CD14-positive monocyte (primary cell): ENCODE data around the gene MAP3K20. TPM values are rescaled to one million over a fixed set of nuclear protein-coding genes. Genes with fewer than 3 reads are reported as not detected.

ENCODE experiments used
- DNase-seq, 3 donors: peaks; one replicate each; pipeline ENCODE4 v3.0.0-alpha.2; 2011 to 2022
- H2AFZ ChIP-seq: 2 replicates; pipeline ENCODE4 v1.6.0; 2012; ENCODE audit warnings: mild to moderate bottlenecking, low read depth, low read length, inconsistent platforms; ENCODE audit not compliant: insufficient read depth, poor library complexity, severe bottlenecking
- H3K27ac ChIP-seq, 2 donors: 1 replicate in 1 of 2; 2 replicates in 1 of 2; pipeline ENCODE4 v1.5.1; 2012 to 2013; ENCODE audit warnings: low read length in 2 of 2, control low read depth in 1 of 2, inconsistent platforms in 1 of 2, low read depth in 1 of 2, mild to moderate bottlenecking in 1 of 2
- H3K27me3 ChIP-seq, 2 donors: one replicate each; pipeline versions ENCODE4 v1.6.0 to v1.6.1; 2011 to 2013; ENCODE audit warnings: low read length in 2 of 2; ENCODE audit not compliant: control insufficient read depth in 2 of 2, insufficient read depth in 2 of 2
- H3K36me3 ChIP-seq, 2 donors: replicated peaks in 1 of 2; 1 replicate in 1 of 2; 2 replicates in 1 of 2; pipeline versions ENCODE4 v1.5.1 to v1.6.1; 2012 to 2013; ENCODE audit warnings: low read length in 2 of 2, control low read depth in 1 of 2, inconsistent platforms in 1 of 2, mild to moderate bottlenecking in 1 of 2; ENCODE audit not compliant: insufficient read depth in 2 of 2, control insufficient read depth in 1 of 2
- H3K4me1 ChIP-seq, 2 donors: 1 replicate in 1 of 2; 2 replicates in 1 of 2; pipeline versions ENCODE4 v1.5.1 to v1.6.1; 2012 to 2013; ENCODE audit warnings: low read length in 2 of 2, control low read depth in 1 of 2, inconsistent platforms in 1 of 2, mild to moderate bottlenecking in 1 of 2, moderate library complexity in 1 of 2; ENCODE audit not compliant: insufficient read depth in 2 of 2, control insufficient read depth in 1 of 2
- H3K4me2 ChIP-seq: replicated peaks from 2 replicates; pipeline ENCODE3; 2012; ENCODE audit warnings: low read length, moderate library complexity, mild to moderate bottlenecking; ENCODE audit not compliant: poor library complexity, severe bottlenecking; ENCODE audit errors: extremely low read depth
- H3K4me3 ChIP-seq, 3 experiments: fragments of 200-600 bp in 1 of 3; sonication (generic) in 1 of 3; replicated peaks in 1 of 3; 1 replicate in 2 of 3; 2 replicates in 1 of 3; pipeline ENCODE4 v1.5.1; 2011 to 2013; ENCODE audit warnings: low read length in 3 of 3, mild to moderate bottlenecking in 3 of 3, control low read depth in 2 of 3, low read depth in 2 of 3, inconsistent platforms in 1 of 3, moderate library complexity in 1 of 3
- H3K79me2 ChIP-seq: 2 replicates; pipeline ENCODE4 v1.6.0; 2012; ENCODE audit warnings: mild to moderate bottlenecking, control low read depth, inconsistent platforms, low read length, moderate library complexity; ENCODE audit not compliant: insufficient read depth
- H3K9ac ChIP-seq: 2 replicates; pipeline ENCODE4 v1.6.0; 2017; ENCODE audit warnings: low read length, mild to moderate bottlenecking; ENCODE audit not compliant: insufficient read depth, poor library complexity, severe bottlenecking
- H3K9me3 ChIP-seq, 2 donors: replicated peaks in 1 of 2; 1 replicate in 1 of 2; 2 replicates in 1 of 2; pipeline versions ENCODE4 v1.5.1 to v1.6.1; 2012 to 2013; ENCODE audit warnings: low read length in 2 of 2, control low read depth in 1 of 2; ENCODE audit not compliant: control insufficient read depth in 1 of 2, insufficient read depth in 1 of 2
- H4K20me1 ChIP-seq: 2 replicates; pipeline ENCODE4 v1.6.0; 2012; ENCODE audit warnings: mild to moderate bottlenecking, low read length, control low read depth, moderate library complexity; ENCODE audit not compliant: insufficient read depth
- H3K27ac Mint-ChIP-seq, 7 donors: one replicate each; pipeline ENCODE4 v1.8.0; 2020; ENCODE audit warnings: mild to moderate bottlenecking in 7 of 7, mixed read lengths in 7 of 7, moderate library complexity in 6 of 7, inconsistent platforms in 2 of 7
- H3K27me3 Mint-ChIP-seq, 3 donors: one replicate each; pipeline ENCODE4 v1.8.0; 2021 to 2022; ENCODE audit warnings: low read depth in 3 of 3, mild to moderate bottlenecking in 3 of 3, mixed read lengths in 3 of 3, moderate library complexity in 3 of 3, inconsistent platforms in 1 of 3
- H3K36me3 Mint-ChIP-seq, 2 donors: one replicate each; pipeline ENCODE4 v1.8.0; 2020; ENCODE audit warnings: mixed read lengths in 2 of 2, inconsistent platforms in 1 of 2, mild to moderate bottlenecking in 1 of 2
- H3K4me1 Mint-ChIP-seq: one replicate; pipeline ENCODE4 v1.8.0; 2020; ENCODE audit warnings: mild to moderate bottlenecking, mixed read lengths
- H3K4me3 Mint-ChIP-seq, 2 donors: one replicate each; pipeline ENCODE4 v1.8.0; 2020; ENCODE audit warnings: mild to moderate bottlenecking in 2 of 2, mixed read lengths in 2 of 2, moderate library complexity in 1 of 2
- H3K9me3 Mint-ChIP-seq, 7 donors: one replicate each; pipeline ENCODE4 v1.8.0; 2020 to 2022; ENCODE audit warnings: mixed read lengths in 7 of 7, mild to moderate bottlenecking in 6 of 7, moderate library complexity in 6 of 7, inconsistent platforms in 2 of 7
- WGBS: methylation state at CpG from one replicate; pipeline ENCODE4 v1.1.5; 2013; ENCODE audit warnings: missing lambda C conversion rate; ENCODE audit not compliant: insufficient coverage; 5-methylcytosine and 5-hydroxymethylcytosine counted together
- intact Hi-C, 2 donors: fragments of 100-400 bp; cut with micrococcal nuclease; formaldehyde crosslinking; loops; one replicate each; pipeline versions ENCODE4 v1.15.0 to v1.15.1; 2023
- polyA plus RNA-seq, 3 donors: library from polyadenylated mRNA; depleted of rRNA in 1 of 3; unstranded in 2 of 3; stranded (reverse) in 1 of 3; fragments of 300-500 nt in 2 of 3; fragments of >200 nt in 1 of 3; fragmentation: Illumina TruSeq in 2 of 3; gene quantifications; 1 replicate in 2 of 3; 2 replicates in 1 of 3; pipeline ENCODE4 v1.2.3, GENCODE V29; 2012 to 2021
- TF ChIP-seq, protein P1 (sequence below): fragments of 200-600 bp; IDR thresholded peaks from one replicate; pipeline ENCODE4 v1.8.0; 2022; ENCODE audit warnings: antibody characterized with exemption, mild to moderate bottlenecking

MAP3K20 gene
- polyA plus RNA-seq, 3 donors: 14.3 to 30.7 (median 21.6) TPM

DNA sequence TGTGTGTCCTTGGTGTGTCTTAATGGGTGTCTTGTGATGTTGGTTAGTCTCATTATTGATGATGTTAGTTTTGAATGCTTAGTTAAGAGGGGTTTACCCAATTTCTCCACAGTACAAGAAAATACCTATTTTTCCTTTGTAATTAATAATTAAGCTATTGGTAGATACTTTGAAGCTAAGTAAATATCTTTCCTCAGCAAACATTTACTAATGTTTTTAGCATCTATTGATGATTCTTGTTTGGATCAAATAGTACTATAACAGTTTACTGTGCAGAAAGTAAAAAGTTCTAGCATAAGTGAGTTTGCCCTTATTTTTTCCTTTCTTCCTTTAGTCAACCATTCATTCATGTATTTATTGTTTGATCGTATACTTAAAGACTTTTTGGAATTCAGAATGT lies 19.1 kb downstream of the MAP3K20 start:
- Mint-ChIP-seq H3K36me3 (peaks cover 50 to 60% of the 10 kb centered on the region in 2 donors), H3K9me3 (no peaks in the 10 kb centered on the region), H3K27ac (no peak overlapping the region), H3K27me3 (no peaks in the 10 kb centered on the region), H3K4me1 (no peaks in the 10 kb centered on the region), H3K4me3 (no peak overlapping the region)
- Histone ChIP-seq H3K4me3 (no peak overlapping the region), H2AFZ (no peak overlapping the region), H3K36me3 (peaks cover 21 to 75% of the 10 kb centered on the region in 2 donors), H4K20me1 (peaks cover 17% of the 10 kb centered on the region), H3K9me3 (no peaks in the 10 kb centered on the region), H3K4me2 (no peak overlapping the region), H3K27me3 (no peaks in the 10 kb centered on the region), H3K4me1 (no peaks in the 10 kb centered on the region), H3K9ac (no peak overlapping the region), H3K27ac (no peak overlapping the region), H3K79me2 (peaks cover 14% of the 10 kb centered on the region)
- DNase-seq: no peak
- TF ChIP-seq, protein P1, sequence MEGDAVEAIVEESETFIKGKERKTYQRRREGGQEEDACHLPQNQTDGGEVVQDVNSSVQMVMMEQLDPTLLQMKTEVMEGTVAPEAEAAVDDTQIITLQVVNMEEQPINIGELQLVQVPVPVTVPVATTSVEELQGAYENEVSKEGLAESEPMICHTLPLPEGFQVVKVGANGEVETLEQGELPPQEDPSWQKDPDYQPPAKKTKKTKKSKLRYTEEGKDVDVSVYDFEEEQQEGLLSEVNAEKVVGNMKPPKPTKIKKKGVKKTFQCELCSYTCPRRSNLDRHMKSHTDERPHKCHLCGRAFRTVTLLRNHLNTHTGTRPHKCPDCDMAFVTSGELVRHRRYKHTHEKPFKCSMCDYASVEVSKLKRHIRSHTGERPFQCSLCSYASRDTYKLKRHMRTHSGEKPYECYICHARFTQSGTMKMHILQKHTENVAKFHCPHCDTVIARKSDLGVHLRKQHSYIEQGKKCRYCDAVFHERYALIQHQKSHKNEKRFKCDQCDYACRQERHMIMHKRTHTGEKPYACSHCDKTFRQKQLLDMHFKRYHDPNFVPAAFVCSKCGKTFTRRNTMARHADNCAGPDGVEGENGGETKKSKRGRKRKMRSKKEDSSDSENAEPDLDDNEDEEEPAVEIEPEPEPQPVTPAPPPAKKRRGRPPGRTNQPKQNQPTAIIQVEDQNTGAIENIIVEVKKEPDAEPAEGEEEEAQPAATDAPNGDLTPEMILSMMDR: no peak
- intact Hi-C loops: no loop called here
- no CpG with 5 or more reads among the region's 1 CpG for WGBS

DNA sequence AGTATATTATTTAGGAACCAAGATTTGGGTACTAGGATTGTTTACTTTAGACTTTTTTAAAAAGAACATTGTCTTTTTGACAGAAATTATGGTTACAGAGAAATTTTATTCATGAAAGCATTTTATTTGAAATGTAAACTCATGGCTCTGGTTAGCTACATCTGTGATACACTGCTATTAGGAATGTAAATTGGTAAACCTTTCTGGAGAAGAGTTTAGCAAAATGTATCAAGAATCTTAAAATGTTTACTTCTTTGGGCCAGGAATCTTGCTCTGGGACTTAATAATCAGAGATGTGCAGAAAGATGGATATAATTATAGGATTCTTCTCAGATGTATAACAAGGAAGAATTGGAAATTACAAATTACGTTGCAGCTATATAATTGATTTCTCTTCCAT lies 19.7 kb downstream of the MAP3K20 start:
- H3K4me1 Mint-ChIP-seq: no peaks in the 10 kb centered on the region
- H3K9me3 Mint-ChIP-seq: no peaks in the 10 kb centered on the region
- H3K27me3 ChIP-seq: no peaks in the 10 kb centered on the region
- no peak overlapping the region for H3K27ac ChIP-seq
- H4K20me1 ChIP-seq: peaks cover 17% of the 10 kb centered on the region
- peaks cover 9% of the 10 kb centered on the region for H3K79me2 ChIP-seq
- peaks cover 50 to 62% of the 10 kb centered on the region in 2 donors for H3K36me3 Mint-ChIP-seq
- TF ChIP-seq, protein P1: no peak
- H3K27ac Mint-ChIP-seq: peak overlapping the region in 1 of 7 donors; percentile 4
- H3K27me3 Mint-ChIP-seq: no peaks in the 10 kb centered on the region
- H3K4me3 ChIP-seq: no peak overlapping the region
- H3K9me3 ChIP-seq: no peaks in the 10 kb centered on the region
- no peak for DNase-seq
- no CpG with 5 or more reads among the region's 1 CpG for WGBS
- H3K4me1 ChIP-seq: no peaks in the 10 kb centered on the region
- intact Hi-C loops: no loop called here
- peaks cover 24 to 76% of the 10 kb centered on the region in 2 donors for H3K36me3 ChIP-seq
- no peak overlapping the region for H3K4me3 Mint-ChIP-seq
- H3K9ac ChIP-seq: no peak overlapping the region
- H3K4me2 ChIP-seq: no peak overlapping the region
- H2AFZ ChIP-seq: no peak overlapping the region
